ENCODE data around the gene ZFHX3. TPM values are rescaled to one million over a fixed set of nuclear protein-coding genes. Genes with fewer than 3 reads are reported as not detected.

The ZFHX3 gene
- total and polyA plus RNA-seq, 2 of the 8 experiments (the other 6 are each of a cell fraction or from before 2014, with no cell fraction given): 0.08 to 0.99 TPM

- H2BK120ac ChIP-seq (replicated peaks; ENCODE audit: low read depth, low read length): no peak overlapping the region
- H3K56ac ChIP-seq (replicated peaks; ENCODE audit: insufficient read length, low read depth, low read length): no peak overlapping the region
- H2BK12ac ChIP-seq (ENCODE audit: low read depth, low read length): no peak overlapping the region
- H3K36me3 ChIP-seq (ENCODE audit: control insufficient read depth in 2 of 4, insufficient read depth in 4 of 4, low read length in 3 of 4): no peaks in the 10 kb centered on the region
- WGBS, 2 experiments (ENCODE audit: extremely low coverage in 1 of 2, insufficient coverage in 1 of 2, insufficient read length in 1 of 2, insufficient replicate concordance in 2 of 2, low coverage in 1 of 2, low lambda C conversion rate in 2 of 2, missing lambda C conversion rate in 1 of 2): 97% methylated on average over 6 of the region's 11 CpGs; no CpG with 5 or more reads in 1 of the 2 experiments
- ChIA-PET POLR2A (ENCODE audit: partially characterized antibody) (interaction anchor here (1.0 kb wide), 1 partner anchor 11 kb away, joined by 3 read pairs; no protein-coding TSS in a partner anchor), CTCF (ENCODE audit: partially characterized antibody) (interaction anchor here (0.6 to 2.8 kb wide), 5 partner anchors 10 to 1345 kb away, joined by 3 to 8 read pairs (median 5); no protein-coding TSS in a partner anchor)
- H4K5ac ChIP-seq (ENCODE audit: insufficient read length, low read depth, low read length): no peak overlapping the region
- no peak overlapping the region for H3K23ac ChIP-seq (ENCODE audit: insufficient read length)
- no peak overlapping the region for H3K9ac ChIP-seq (replicated peaks in 1 of 4; ENCODE audit: extremely low read depth in 1 of 4, low read depth in 3 of 4, low read length in 3 of 4)
- no peaks in the 10 kb centered on the region for H3K9me3 ChIP-seq (ENCODE audit: insufficient read depth in 2 of 2, low read depth in 1 of 2, low read length in 1 of 2)
- H4K8ac ChIP-seq (ENCODE audit: extremely low read depth, insufficient read depth, low read length): no peak overlapping the region
- no peaks in the 10 kb centered on the region for H3K27me3 ChIP-seq (replicated peaks in 1 of 4; ENCODE audit: control insufficient read depth in 3 of 4, extremely low read depth in 1 of 4, insufficient read depth in 3 of 4, low read length in 3 of 4)
- no peak overlapping the region for H3K18ac ChIP-seq (ENCODE audit: extremely low read depth, low read length)
- DNase-seq (ENCODE audit: low read depth in 1 of 2, low spot score in 2 of 2): no peak
- H3K79me2 ChIP-seq (ENCODE audit: control insufficient read depth in 1 of 2, insufficient read depth in 2 of 2, low read length in 2 of 2): no peaks in the 10 kb centered on the region
- no peak overlapping the region for H3K4me2 ChIP-seq (ENCODE audit: insufficient read depth in 1 of 2, low read depth in 2 of 2, low read length in 2 of 2)
- peaks cover 0 to 8% (median 5%) of the 10 kb centered on the region in 4 experiments; a peak in 4 of 7 replicates for H3K4me1 ChIP-seq (replicated peaks in 1 of 4; ENCODE audit: control insufficient read depth in 3 of 4, insufficient read depth in 4 of 4, low read length in 3 of 4)
- FAIRE-seq: no peak
- no peak overlapping the region for H3K27ac ChIP-seq (ENCODE audit: low read depth, low read length)
- H2BK15ac ChIP-seq (ENCODE audit: low read length): no peak overlapping the region
- H3K23me2 ChIP-seq (ENCODE audit: low read depth, low read length): no peaks in the 10 kb centered on the region
- H3K4ac ChIP-seq (replicated peaks; ENCODE audit: insufficient read length, low read depth, low read length): no peak overlapping the region
- no peak overlapping the region for H2AK5ac ChIP-seq (ENCODE audit: low read depth, low read length)
- no peaks in the 10 kb centered on the region for H3K79me1 ChIP-seq (ENCODE audit: low read depth, low read length)
- H2BK20ac ChIP-seq (ENCODE audit: low read length): no peak overlapping the region
- H4K20me1 ChIP-seq (replicated peaks in 1 of 2; ENCODE audit: control insufficient read depth in 1 of 2, insufficient read depth in 2 of 2, low read length in 2 of 2): no peaks in the 10 kb centered on the region
- H3K14ac ChIP-seq (ENCODE audit: insufficient read length): no peak overlapping the region
- no peak overlapping the region for H3K4me3 ChIP-seq (ENCODE audit: extremely low read depth in 1 of 4, insufficient read depth in 2 of 4, low read depth in 3 of 4, low read length in 4 of 4)
- no peak overlapping the region for H2AFZ ChIP-seq (ENCODE audit: low read length)
- no peak overlapping the region for H4K91ac ChIP-seq (replicated peaks; ENCODE audit: insufficient read length, low read length)
- no peak overlapping the region for H2BK5ac ChIP-seq (ENCODE audit: low read depth, low read length)
- TF ChIP-seq E2F6 (IDR thresholded peaks at IDR 0.05) (no peak), POLR2AphosphoS5 (IDR thresholded peaks at IDR 0.05; ENCODE audit: low read depth, low read length) (no peak), TEAD4 (IDR thresholded peaks at IDR 0.05; ENCODE audit: low read depth, low read length) (no peak), CREB1 (IDR thresholded peaks at IDR 0.05) (no peak), KDM4A (IDR thresholded peaks at IDR 0.05; ENCODE audit: low read depth, low read length, severe bottlenecking) (no peak), POU5F1 (IDR thresholded peaks at IDR 0.05; ENCODE audit: low read depth, low read length) (no peak), CTCF (IDR thresholded peaks at IDR 0.05; ENCODE audit: control extremely low read depth in 1 of 3, insufficient read depth in 1 of 3, low read depth in 1 of 3, low read length in 3 of 3) (no peak), EP300 (IDR thresholded peaks at IDR 0.05; ENCODE audit: borderline replicate concordance in 1 of 2, low read depth in 2 of 2, low read length in 2 of 2) (no peak)
Measured at GRCh38 chr16:72928090-72928981, 119.6 kb downstream of the ZFHX3 start.
